Spleen (tissue), 11 donors: ENCODE measurements around the gene CMSS1. TPM values are rescaled to one million over a fixed set of nuclear protein-coding genes. Genes with fewer than 3 reads are reported as not detected.

Experiments
- DNase-seq: peaks from one replicate; pipeline ENCODE4 v3.0.0-alpha.2; 2020
- H3K27ac ChIP-seq, 8 donors: fragments of 200-600 bp; sonication (generic) in 7 of 8; 1 replicate in 4 of 8; 2 replicates in 4 of 8; pipeline versions ENCODE4 v1.5.0 to v1.8.0; 2016 to 2021; ENCODE audit warnings: inconsistent platforms in 4 of 8, mild to moderate bottlenecking in 4 of 8, moderate library complexity in 1 of 8
- H3K27me3 ChIP-seq, 7 donors: fragments of 200-600 bp; sonication (generic) in 6 of 7; replicated peaks in 1 of 7; 1 replicate in 4 of 7; 2 replicates in 3 of 7; pipeline versions ENCODE4 v1.5.0 to v1.8.0; 2016 to 2021; ENCODE audit warnings: inconsistent platforms in 3 of 7, mild to moderate bottlenecking in 1 of 7
- H3K36me3 ChIP-seq, 6 donors: fragments of 200-600 bp; sonication (generic) in 5 of 6; 1 replicate in 4 of 6; 2 replicates in 2 of 6; pipeline versions ENCODE4 v1.5.0 to v1.8.0; 2016 to 2021; ENCODE audit warnings: inconsistent platforms in 2 of 6
- H3K4me1 ChIP-seq, 6 donors: fragments of 200-600 bp; sonication (generic) in 5 of 6; 1 replicate in 3 of 6; 2 replicates in 3 of 6; pipeline versions ENCODE4 v1.5.0 to v1.8.0; 2016 to 2021; ENCODE audit warnings: inconsistent platforms in 3 of 6
- H3K4me3 ChIP-seq, 8 donors: fragments of 200-600 bp; sonication (generic) in 7 of 8; 1 replicate in 4 of 8; 2 replicates in 4 of 8; pipeline versions ENCODE4 v1.5.0 to v1.8.0; 2016 to 2021; ENCODE audit warnings: inconsistent platforms in 4 of 8, mild to moderate bottlenecking in 4 of 8, moderate library complexity in 2 of 8
- H3K9me3 ChIP-seq, 8 donors: fragments of 200-600 bp; sonication (generic) in 7 of 8; 1 replicate in 4 of 8; 2 replicates in 4 of 8; pipeline versions ENCODE4 v1.5.0 to v1.8.0; 2016 to 2021; ENCODE audit warnings: inconsistent platforms in 4 of 8
- POLR2A ChIP-seq, 3 donors: fragments of 450-650 bp; IDR thresholded peaks; one replicate each; pipeline ENCODE4 v1.5.1; 2017; ENCODE audit warnings: antibody characterized with exemption in 3 of 3, mild to moderate bottlenecking in 1 of 3
- POLR2AphosphoS5 ChIP-seq, 3 donors: sonication (generic); formaldehyde crosslinking; IDR thresholded peaks; one replicate each; pipeline ENCODE4 v1.5.1; 2017; ENCODE audit warnings: antibody characterized with exemption in 3 of 3
- WGBS, 5 donors: extraction: QIAGEN DNeasy Blood & Tissue Kit in 3 of 5; methylation state at CpG; one replicate each; pipeline versions ENCODE4 v1.1.5 to v1.1.7; 2013 to 2018; 5-methylcytosine and 5-hydroxymethylcytosine counted together
- intact Hi-C: fragments of 100-400 bp; cut with DNase I; formaldehyde crosslinking; loops from one replicate; pipeline ENCODE4 v1.15.0; 2023; ENCODE audit warnings: low total_unique reads
- polyA plus RNA-seq, 3 donors: library from polyadenylated mRNA; stranded (reverse); fragments of 200-250 nt; gene quantifications; one replicate each; pipeline ENCODE4 v1.2.1, GENCODE V29; 2013
- total RNA-seq, 7 donors: library from RNA; depleted of rRNA in 3 of 7; stranded (reverse); fragments of >200 nt in 3 of 7; fragmentation: NEBNext Ultra II Directional in 4 of 7; extraction: Animal tissue kit (Norgen Biotek cat#: 25700) in 4 of 7; gene quantifications; one replicate each; pipeline versions ENCODE4 v1.1.0 to v1.2.1, GENCODE V29; 2016 to 2021
- TF ChIP-seq, protein P1 (sequence below), 11 experiments: fragments of 200-600 bp in 7 of 11; fragments of 450-650 bp in 4 of 11; sonication (generic) in 4 of 11; IDR thresholded peaks in 8 of 11; conservative IDR thresholded peaks in 3 of 11; 1 replicate in 7 of 11; 2 replicates in 4 of 11; pipeline versions ENCODE4 v1.4.0 to v1.8.0; 2016 to 2021; ENCODE audit warnings: antibody characterized with exemption in 11 of 11, inconsistent platforms in 4 of 11, mild to moderate bottlenecking in 1 of 11
- donor health status: healthy with polysubstance abuse.
- donor health status: DM: no; HTN: no; CAD: no; lungs with moderate emphysema.
- donor health status: DM: no; HTN: no; CAD: no.
- donor health status: Bipolar disorder and iron deficiency.
- donor health status: healthy.
- donor health status: DM: no; HTN: no; CAD: no.
- donor health status: DM: yes; HTN: yes; CAD: no.

Gene CMSS1
- total and polyA plus RNA-seq, 10 donors: 6.9 to 30.1 (median 20.0) TPM

DNA sequence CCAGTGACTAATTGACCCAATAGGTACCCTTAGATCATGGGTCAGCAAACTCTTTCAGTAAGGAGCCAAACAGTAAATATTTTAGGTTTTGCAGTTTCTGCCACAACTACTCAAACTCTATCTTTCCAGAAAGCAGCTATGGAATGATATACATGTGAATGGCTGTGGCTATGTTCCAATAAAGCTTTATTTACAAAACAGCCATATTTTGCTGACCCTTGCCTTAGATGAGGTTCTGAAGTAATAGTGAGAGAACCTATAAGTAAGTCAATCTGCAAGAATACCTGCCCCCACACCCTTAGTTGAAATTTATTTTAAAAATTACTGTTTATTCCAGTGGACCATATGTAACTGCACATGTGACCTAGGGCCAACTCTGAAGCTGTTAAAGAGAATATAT is 134.0 kb downstream of the CMSS1 start:
- H3K4me1 ChIP-seq: no peaks in the 10 kb centered on the region
- intact Hi-C loops: no loop called here
- DNase-seq: no peak
- no peaks in the 10 kb centered on the region for H3K9me3 ChIP-seq
- H3K27me3 ChIP-seq: no peaks in the 10 kb centered on the region
- no peaks in the 10 kb centered on the region for H3K36me3 ChIP-seq
- H3K27ac ChIP-seq: no peak overlapping the region
- TF ChIP-seq POLR2A (IDR thresholded peaks at IDR 0.05): no peak
- TF ChIP-seq, protein P1, sequence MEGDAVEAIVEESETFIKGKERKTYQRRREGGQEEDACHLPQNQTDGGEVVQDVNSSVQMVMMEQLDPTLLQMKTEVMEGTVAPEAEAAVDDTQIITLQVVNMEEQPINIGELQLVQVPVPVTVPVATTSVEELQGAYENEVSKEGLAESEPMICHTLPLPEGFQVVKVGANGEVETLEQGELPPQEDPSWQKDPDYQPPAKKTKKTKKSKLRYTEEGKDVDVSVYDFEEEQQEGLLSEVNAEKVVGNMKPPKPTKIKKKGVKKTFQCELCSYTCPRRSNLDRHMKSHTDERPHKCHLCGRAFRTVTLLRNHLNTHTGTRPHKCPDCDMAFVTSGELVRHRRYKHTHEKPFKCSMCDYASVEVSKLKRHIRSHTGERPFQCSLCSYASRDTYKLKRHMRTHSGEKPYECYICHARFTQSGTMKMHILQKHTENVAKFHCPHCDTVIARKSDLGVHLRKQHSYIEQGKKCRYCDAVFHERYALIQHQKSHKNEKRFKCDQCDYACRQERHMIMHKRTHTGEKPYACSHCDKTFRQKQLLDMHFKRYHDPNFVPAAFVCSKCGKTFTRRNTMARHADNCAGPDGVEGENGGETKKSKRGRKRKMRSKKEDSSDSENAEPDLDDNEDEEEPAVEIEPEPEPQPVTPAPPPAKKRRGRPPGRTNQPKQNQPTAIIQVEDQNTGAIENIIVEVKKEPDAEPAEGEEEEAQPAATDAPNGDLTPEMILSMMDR (IDR thresholded peaks at IDR 0.05 in 8 of 11, conservative IDR thresholded peaks at IDR 0.05 in 3 of 11): no peak
- no peak for TF ChIP-seq POLR2AphosphoS5 (IDR thresholded peaks at IDR 0.05)
- H3K4me3 ChIP-seq: no peak overlapping the region

- no peaks in the 10 kb centered on the region for H3K4me1 ChIP-seq
- TF ChIP-seq POLR2AphosphoS5 (IDR thresholded peaks at IDR 0.05) (no peak), POLR2A (IDR thresholded peaks at IDR 0.05) (no peak)
- TF ChIP-seq, protein P1 (IDR thresholded peaks at IDR 0.05 in 8 of 11, conservative IDR thresholded peaks at IDR 0.05 in 3 of 11): no peak
- no peaks in the 10 kb centered on the region for H3K36me3 ChIP-seq
- WGBS, 5 donors: 78 to 92% (median 89%) methylated on average over 1 of the region's 1 CpG
- intact Hi-C loops: no loop called here
- no peak overlapping the region for H3K27ac ChIP-seq
- H3K9me3 ChIP-seq: no peaks in the 10 kb centered on the region
- no peak for DNase-seq
- H3K4me3 ChIP-seq: no peak overlapping the region
- no peaks in the 10 kb centered on the region for H3K27me3 ChIP-seq
Measured at GRCh38 chr3:99952306-99952705, 134.6 kb downstream of the CMSS1 start.

DNA sequence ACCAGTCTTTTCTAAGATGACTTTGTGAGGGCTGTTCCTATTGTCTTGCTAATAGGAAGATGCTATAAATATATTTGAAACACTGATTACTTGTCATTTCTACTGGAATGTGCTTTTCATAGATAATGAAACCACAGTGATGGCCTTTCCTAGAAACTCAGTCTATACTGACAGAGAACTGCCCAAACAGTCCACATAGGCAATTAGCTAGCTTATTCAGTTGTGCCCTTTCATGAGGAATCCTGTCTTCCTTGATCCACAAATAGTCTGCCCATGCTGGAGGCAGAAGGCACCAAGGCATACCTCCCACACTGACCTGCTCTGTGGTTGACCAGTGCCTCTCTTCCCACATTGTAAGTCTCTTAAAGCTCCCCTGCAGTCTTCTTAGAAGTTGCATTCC is 135.9 kb downstream of the CMSS1 start:
- intact Hi-C loops: no loop called here
- Histone ChIP-seq H3K4me3 (no peak overlapping the region), H3K27me3 (no peaks in the 10 kb centered on the region)

GRCh38 chr3:99954914-99955644 is 137.4 kb downstream of the CMSS1 start:
- no peaks in the 10 kb centered on the region for H3K36me3 ChIP-seq
- H3K4me1 ChIP-seq: no peaks in the 10 kb centered on the region
- TF ChIP-seq POLR2A (IDR thresholded peaks at IDR 0.05): no peak
- TF ChIP-seq, protein P1 (IDR thresholded peaks at IDR 0.05 in 8 of 11, conservative IDR thresholded peaks at IDR 0.05 in 3 of 11): no peak
- no peak for TF ChIP-seq POLR2AphosphoS5 (IDR thresholded peaks at IDR 0.05)
- DNase-seq: no peak
- H3K27ac ChIP-seq: no peak overlapping the region
- intact Hi-C loops: no loop called here
- no peaks in the 10 kb centered on the region for H3K27me3 ChIP-seq
- no peak overlapping the region for H3K4me3 ChIP-seq
- WGBS, 5 donors: 85 to 94% (median 92%) methylated on average over 4 of the region's 4 CpGs
- H3K9me3 ChIP-seq: no peaks in the 10 kb centered on the region

More for the DNA sequence above, 135.9 kb downstream of the CMSS1 start:
- no peaks in the 10 kb centered on the region for H3K9me3 ChIP-seq
- TF ChIP-seq, protein P1 (IDR thresholded peaks at IDR 0.05 in 8 of 11, conservative IDR thresholded peaks at IDR 0.05 in 3 of 11): no peak
- TF ChIP-seq POLR2A (IDR thresholded peaks at IDR 0.05): no peak
- no peak for TF ChIP-seq POLR2AphosphoS5 (IDR thresholded peaks at IDR 0.05)
- no peak for DNase-seq
- no peak overlapping the region for H3K27ac ChIP-seq
- no peaks in the 10 kb centered on the region for H3K36me3 ChIP-seq
- H3K4me1 ChIP-seq: no peaks in the 10 kb centered on the region
